ENCODE results near the gene SIGLEC12.

Gene SIGLEC12

DNA sequence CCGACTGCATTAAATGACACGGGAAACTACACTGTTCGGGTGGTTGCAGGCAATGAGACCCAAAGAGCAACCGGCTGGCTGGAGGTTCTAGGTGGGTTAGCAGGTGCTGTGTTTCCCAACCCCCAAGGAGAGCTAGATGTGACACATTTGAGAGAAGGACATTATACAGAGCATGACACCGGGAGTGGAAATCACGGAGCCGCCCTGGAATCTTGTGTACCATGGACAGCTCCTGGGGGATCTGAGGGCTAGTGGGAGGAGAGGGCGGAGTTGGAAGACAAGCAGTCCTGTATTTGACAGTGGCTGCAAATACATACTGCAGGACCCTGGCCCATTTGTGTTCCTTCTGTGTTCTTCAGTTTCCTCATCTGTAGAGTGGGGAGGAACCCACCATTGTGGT is 21.0 kb downstream of the SIGLEC12 start:
- no CpG with 5 or more reads among the region's 8 CpGs for WGBS, 2 donors (ENCODE audit: extremely low coverage in 2 of 2, insufficient read length in 2 of 2, insufficient replicate concordance in 1 of 2)
- Histone ChIP-seq H3K14ac (ENCODE audit: low read length) (no peak overlapping the region), H3K9me3 (replicated peaks in 1 of 2; ENCODE audit: control insufficient read depth in 2 of 2, insufficient read depth in 1 of 2, low read depth in 1 of 2, low read length in 2 of 2) (peaks cover 0 to 14% of the 10 kb centered on the region in 2 donors), H2BK15ac (ENCODE audit: low read length) (no peak overlapping the region), H2AFZ (ENCODE audit: low read length) (no peak overlapping the region), H3K4me2 (ENCODE audit: insufficient read depth, low read length, poor library complexity, severe bottlenecking) (no peak overlapping the region), H3K9ac (ENCODE audit: low read depth, low read length, poor library complexity) (no peak overlapping the region), H2BK120ac (ENCODE audit: low read depth, low read length) (no peak overlapping the region), H3K23ac (ENCODE audit: low read depth, low read length, poor library complexity) (peak overlapping the region; percentile 20), H2BK5ac (ENCODE audit: low read length) (no peak overlapping the region), H3K4me3 (ENCODE audit: low read length in 2 of 2) (no peak overlapping the region), H3K27me3 (ENCODE audit: control insufficient read depth in 3 of 3, insufficient read depth in 3 of 3, low read depth in 1 of 3, low read length in 3 of 3) (no peaks in the 10 kb centered on the region), H4K91ac (ENCODE audit: low read depth, low read length, poor library complexity) (no peak overlapping the region), H2AK5ac (ENCODE audit: low read depth, low read length) (no peak overlapping the region), H3K18ac (ENCODE audit: low read length) (no peak overlapping the region), H2BK12ac (ENCODE audit: low read length) (no peak overlapping the region), H3K79me1 (ENCODE audit: low read depth, low read length) (peaks cover 3% of the 10 kb centered on the region), H3K27ac (replicated peaks; ENCODE audit: low read length) (no peak overlapping the region), H3K36me3 (replicated peaks in 1 of 2; ENCODE audit: control insufficient read depth in 2 of 2, insufficient read depth in 2 of 2, low read length in 2 of 2) (no peaks in the 10 kb centered on the region), H3K4ac (ENCODE audit: low read length) (no peak overlapping the region), H4K8ac (ENCODE audit: low read depth, low read length) (no peak overlapping the region), H3K4me1 (ENCODE audit: control insufficient read depth in 2 of 2, insufficient read depth in 1 of 2, low read depth in 1 of 2, low read length in 2 of 2) (no peaks in the 10 kb centered on the region)
- no peak for DNase-seq (ENCODE audit: low spot score)

GRCh38 chr19:51479531-51480331 is 21.9 kb downstream of the SIGLEC12 start:
- Histone ChIP-seq H3K36me3 (replicated peaks in 1 of 2; ENCODE audit: control insufficient read depth in 2 of 2, insufficient read depth in 2 of 2, low read length in 2 of 2) (no peaks in the 10 kb centered on the region), H2BK5ac (ENCODE audit: low read length) (no peak overlapping the region), H2BK120ac (ENCODE audit: low read depth, low read length) (no peak overlapping the region), H3K9me3 (replicated peaks in 1 of 2; ENCODE audit: control insufficient read depth in 2 of 2, insufficient read depth in 1 of 2, low read depth in 1 of 2, low read length in 2 of 2) (peaks cover 0 to 12% of the 10 kb centered on the region in 2 donors), H3K27ac (replicated peaks; ENCODE audit: low read length) (no peak overlapping the region), H2AK5ac (ENCODE audit: low read depth, low read length) (no peak overlapping the region), H2AFZ (ENCODE audit: low read length) (no peak overlapping the region), H3K27me3 (ENCODE audit: control insufficient read depth in 3 of 3, insufficient read depth in 3 of 3, low read depth in 1 of 3, low read length in 3 of 3) (no peaks in the 10 kb centered on the region), H3K14ac (ENCODE audit: low read length) (no peak overlapping the region), H2BK12ac (ENCODE audit: low read length) (no peak overlapping the region), H4K8ac (ENCODE audit: low read depth, low read length) (no peak overlapping the region), H3K4ac (ENCODE audit: low read length) (no peak overlapping the region), H4K91ac (ENCODE audit: low read depth, low read length, poor library complexity) (no peak overlapping the region), H3K9ac (ENCODE audit: low read depth, low read length, poor library complexity) (no peak overlapping the region), H3K79me1 (ENCODE audit: low read depth, low read length) (peaks cover 3% of the 10 kb centered on the region), H3K18ac (ENCODE audit: low read length) (no peak overlapping the region), H3K4me1 (ENCODE audit: control insufficient read depth in 2 of 2, insufficient read depth in 1 of 2, low read depth in 1 of 2, low read length in 2 of 2) (no peaks in the 10 kb centered on the region), H3K4me3 (ENCODE audit: low read length in 2 of 2) (no peak overlapping the region), H3K4me2 (ENCODE audit: insufficient read depth, low read length, poor library complexity, severe bottlenecking) (no peak overlapping the region), H3K23ac (ENCODE audit: low read depth, low read length, poor library complexity) (no peak overlapping the region), H2BK15ac (ENCODE audit: low read length) (no peak overlapping the region)
- WGBS, 2 donors (ENCODE audit: extremely low coverage in 2 of 2, insufficient read length in 2 of 2, insufficient replicate concordance in 1 of 2): no CpG with 5 or more reads among the region's 12 CpGs
- no peak for DNase-seq (ENCODE audit: low spot score)

- Histone ChIP-seq H3K4ac (ENCODE audit: low read length) (no peak within 1 kb of the TSS), H3K4me3 (ENCODE audit: low read length in 2 of 2) (no peak within 1 kb of the TSS), H3K27ac (replicated peaks; ENCODE audit: low read length) (no peak within 1 kb of the TSS), H4K91ac (ENCODE audit: low read depth, low read length, poor library complexity) (no peak within 1 kb of the TSS), H3K23ac (ENCODE audit: low read depth, low read length, poor library complexity) (peak within 1 kb of the TSS; percentile 35), H3K27me3 (ENCODE audit: control insufficient read depth in 3 of 3, insufficient read depth in 3 of 3, low read depth in 1 of 3, low read length in 3 of 3) (peaks cover 0 to 2% (median 0%) of the 10 kb centered on the region in 3 experiments), H2BK12ac (ENCODE audit: low read length) (no peak within 1 kb of the TSS), H3K36me3 (replicated peaks in 1 of 2; ENCODE audit: control insufficient read depth in 2 of 2, insufficient read depth in 2 of 2, low read length in 2 of 2) (no peaks in the 10 kb centered on the region), H3K14ac (ENCODE audit: low read length) (peak within 1 kb of the TSS; percentile 3), H2BK120ac (ENCODE audit: low read depth, low read length) (no peak within 1 kb of the TSS), H2BK5ac (ENCODE audit: low read length) (no peak within 1 kb of the TSS), H4K8ac (ENCODE audit: low read depth, low read length) (no peak within 1 kb of the TSS), H3K9me3 (replicated peaks in 1 of 2; ENCODE audit: control insufficient read depth in 2 of 2, insufficient read depth in 1 of 2, low read depth in 1 of 2, low read length in 2 of 2) (peaks cover 0 to 7% of the 10 kb centered on the region in 2 donors), H3K79me1 (ENCODE audit: low read depth, low read length) (peaks cover 3% of the 10 kb centered on the region), H3K4me2 (ENCODE audit: insufficient read depth, low read length, poor library complexity, severe bottlenecking) (no peak within 1 kb of the TSS), H2AFZ (ENCODE audit: low read length) (no peak within 1 kb of the TSS), H2AK5ac (ENCODE audit: low read depth, low read length) (no peak within 1 kb of the TSS), H3K18ac (ENCODE audit: low read length) (no peak within 1 kb of the TSS), H3K4me1 (ENCODE audit: control insufficient read depth in 2 of 2, insufficient read depth in 1 of 2, low read depth in 1 of 2, low read length in 2 of 2) (no peaks in the 10 kb centered on the region), H2BK15ac (ENCODE audit: low read length) (no peak within 1 kb of the TSS), H3K9ac (ENCODE audit: low read depth, low read length, poor library complexity) (no peak within 1 kb of the TSS)
- DNase-seq (ENCODE audit: low spot score): no peak
- no CpG with 5 or more reads among the region's 17 CpGs for WGBS, 2 donors (ENCODE audit: extremely low coverage in 2 of 2, insufficient read length in 2 of 2, insufficient replicate concordance in 1 of 2)
Observed at GRCh38 chr19:51478381-51479234, 23.0 kb downstream of the SIGLEC12 start, which contains the start of gene CEACAM18. CEACAM18 (plus strand) TSS chr19:51478539.

GRCh38 chr19:51477344-51477743 is 24.3 kb downstream of the SIGLEC12 start:
- Histone ChIP-seq H3K4me3 (ENCODE audit: low read length in 2 of 2) (no peak overlapping the region), H2BK5ac (ENCODE audit: low read length) (no peak overlapping the region), H3K4me2 (ENCODE audit: insufficient read depth, low read length, poor library complexity, severe bottlenecking) (no peak overlapping the region), H4K8ac (ENCODE audit: low read depth, low read length) (no peak overlapping the region), H3K18ac (ENCODE audit: low read length) (no peak overlapping the region), H3K79me1 (ENCODE audit: low read depth, low read length) (peaks cover 3% of the 10 kb centered on the region), H3K27ac (replicated peaks; ENCODE audit: low read length) (no peak overlapping the region), H3K36me3 (replicated peaks in 1 of 2; ENCODE audit: control insufficient read depth in 2 of 2, insufficient read depth in 2 of 2, low read length in 2 of 2) (no peaks in the 10 kb centered on the region), H2BK120ac (ENCODE audit: low read depth, low read length) (no peak overlapping the region), H3K9me3 (replicated peaks in 1 of 2; ENCODE audit: control insufficient read depth in 2 of 2, insufficient read depth in 1 of 2, low read depth in 1 of 2, low read length in 2 of 2) (peaks cover 0 to 5% of the 10 kb centered on the region in 2 donors), H2AFZ (ENCODE audit: low read length) (no peak overlapping the region), H3K4ac (ENCODE audit: low read length) (no peak overlapping the region), H2AK5ac (ENCODE audit: low read depth, low read length) (no peak overlapping the region), H3K23ac (ENCODE audit: low read depth, low read length, poor library complexity) (no peak overlapping the region), H3K9ac (ENCODE audit: low read depth, low read length, poor library complexity) (no peak overlapping the region), H3K4me1 (ENCODE audit: control insufficient read depth in 2 of 2, insufficient read depth in 1 of 2, low read depth in 1 of 2, low read length in 2 of 2) (no peaks in the 10 kb centered on the region), H4K91ac (ENCODE audit: low read depth, low read length, poor library complexity) (no peak overlapping the region), H3K27me3 (ENCODE audit: control insufficient read depth in 3 of 3, insufficient read depth in 3 of 3, low read depth in 1 of 3, low read length in 3 of 3) (peaks cover 0 to 2% (median 0%) of the 10 kb centered on the region in 3 experiments), H2BK15ac (ENCODE audit: low read length) (no peak overlapping the region), H2BK12ac (ENCODE audit: low read length) (no peak overlapping the region), H3K14ac (ENCODE audit: low read length) (no peak overlapping the region)
- WGBS, 2 donors (ENCODE audit: extremely low coverage in 2 of 2, insufficient read length in 2 of 2, insufficient replicate concordance in 1 of 2): no CpG with 5 or more reads among the region's 5 CpGs
- DNase-seq (ENCODE audit: low spot score): no peak
